Endothelial cell of umbilical vein (primary cell): ENCODE measurements around the gene RILPL1. TPM values are rescaled to one million over a fixed set of nuclear protein-coding genes. Genes with fewer than 3 reads are reported as not detected.

Source experiments
- BruUV-seq: library from RNA; stranded (reverse); fragments of 400-500 nt; replicated peaks from 2 replicates; lab custom pipeline; 2021; lab: Mats Ljungman, UMichigan
- CTCF ChIA-PET: fragments of 300-600, 350-600 bp; sonication (Branson Sonifier 250); formaldehyde crosslinking; loops from one replicate; lab custom pipeline; 2021; ENCODE audit warnings: antibody characterized with exemption, inconsistent platforms; lab: Charles Lee
- POLR2A ChIA-PET: fragments of 300-600, 350-600 bp; sonication (Branson Sonifier 250); formaldehyde crosslinking; loops from one replicate; lab custom pipeline; 2021; ENCODE audit warnings: antibody characterized with exemption, inconsistent platforms; lab: Charles Lee
- DNase-seq: peaks from one replicate; pipeline ENCODE4 v3.0.0-alpha.2; 2011; ENCODE audit warnings: low read depth, low spot score
- FAIRE-seq: peaks from 2 replicates; lab custom pipeline; 2011; peaks lifted over from hg19 to GRCh38; lab: Jason Lieb, UNC
- H2AFZ ChIP-seq: 2 replicates; pipeline ENCODE4 v1.6.0; 2012; ENCODE audit warnings: low read depth, low read length, control low read depth, inconsistent platforms
- H3K27ac ChIP-seq: 2 replicates; pipeline ENCODE4 v1.5.1; 2011; ENCODE audit warnings: low read depth, mild to moderate bottlenecking, control low read depth, low read length, moderate library complexity; ENCODE audit not compliant: insufficient read depth
- H3K27me3 ChIP-seq, 2 experiments: 2 replicates each; pipeline versions ENCODE4 v1.6.0 to v1.6.1; 2011; ENCODE audit warnings: low read length in 2 of 2, mixed read lengths in 1 of 2; ENCODE audit not compliant: control insufficient read depth in 2 of 2, insufficient read depth in 2 of 2
- H3K36me3 ChIP-seq, 2 experiments: 2 replicates in 1 of 2; 3 replicates in 1 of 2; pipeline ENCODE4 v1.5.1; 2011; ENCODE audit warnings: low read length in 2 of 2, mild to moderate bottlenecking in 1 of 2, moderate library complexity in 1 of 2; ENCODE audit not compliant: control insufficient read depth in 2 of 2, insufficient read depth in 2 of 2; ENCODE audit errors: extremely low read depth in 1 of 2
- H3K4me1 ChIP-seq: 3 replicates; pipeline ENCODE4 v1.5.1; 2011; ENCODE audit warnings: mild to moderate bottlenecking, low read length; ENCODE audit not compliant: control insufficient read depth, insufficient read depth; ENCODE audit errors: extremely low read depth
- H3K4me2 ChIP-seq: 2 replicates; pipeline ENCODE4 v1.6.1; 2011; ENCODE audit warnings: low read length, control low read depth, mixed read lengths; ENCODE audit not compliant: insufficient read depth
- H3K4me3 ChIP-seq, 3 experiments: fragments of 200-600 bp in 1 of 3; sonication (generic), shearing (Covaris generic) in 1 of 3; replicated peaks in 1 of 3; 2 replicates each; pipeline ENCODE4 v1.5.1; 2011 to 2016; ENCODE audit warnings: control low read depth in 3 of 3, low read length in 3 of 3, mild to moderate bottlenecking in 2 of 3, inconsistent platforms in 1 of 3, low read depth in 1 of 3, moderate library complexity in 1 of 3; ENCODE audit not compliant: insufficient read depth in 1 of 3
- H3K79me2 ChIP-seq: 2 replicates; pipeline ENCODE4 v1.6.0; 2012; ENCODE audit warnings: low read length, inconsistent platforms; ENCODE audit not compliant: control insufficient read depth, insufficient read depth
- H3K9ac ChIP-seq: replicated peaks from 2 replicates; pipeline ENCODE3; 2011; ENCODE audit warnings: low read length, control low read depth; ENCODE audit not compliant: insufficient read depth; ENCODE audit errors: extremely low read depth
- H3K9me1 ChIP-seq: replicated peaks from 3 replicates; pipeline ENCODE4 v1.6.0; 2011; ENCODE audit warnings: mild to moderate bottlenecking, low read length; ENCODE audit not compliant: control insufficient read depth, insufficient read depth; ENCODE audit errors: extremely low read depth
- H3K9me3 ChIP-seq: replicated peaks from 2 replicates; pipeline ENCODE4 v1.5.1; 2012; ENCODE audit warnings: low read length, inconsistent platforms; ENCODE audit not compliant: control insufficient read depth, insufficient read depth
- H4K20me1 ChIP-seq: replicated peaks from 2 replicates; pipeline ENCODE3; 2011; ENCODE audit warnings: mild to moderate bottlenecking, low read length; ENCODE audit not compliant: control insufficient read depth, insufficient read depth; ENCODE audit errors: extremely low read depth
- CTCF ChIP-seq, 2 donors: IDR thresholded peaks; 1 replicate in 1 of 2; 2 replicates in 1 of 2; pipeline ENCODE4 v1.5.1; 2011; ENCODE audit warnings: low read length in 2 of 2, mild to moderate bottlenecking in 2 of 2, moderate library complexity in 2 of 2, control low read depth in 1 of 2, inconsistent platforms in 1 of 2, low read depth in 1 of 2; ENCODE audit not compliant: insufficient read depth in 1 of 2; ENCODE audit errors: extremely low read depth in 1 of 2
- EZH2 ChIP-seq: IDR thresholded peaks from 2 replicates; pipeline ENCODE4 v1.6.1; 2012; ENCODE audit warnings: borderline replicate concordance, low read depth, mild to moderate bottlenecking, moderate library complexity, low read length, inconsistent platforms; ENCODE audit not compliant: severe bottlenecking
- FOS ChIP-seq: IDR thresholded peaks from 2 replicates; pipeline ENCODE4 v1.6.1; 2011; ENCODE audit warnings: mild to moderate bottlenecking, low read length, moderate library complexity, borderline replicate concordance; ENCODE audit not compliant: insufficient read depth
- GATA2 ChIP-seq: IDR thresholded peaks from 2 replicates; pipeline ENCODE4 v1.7.0; 2011; ENCODE audit warnings: low read depth, mild to moderate bottlenecking, moderate library complexity, mixed read lengths, low read length; ENCODE audit not compliant: insufficient read length, insufficient read depth
- JUN ChIP-seq: IDR thresholded peaks from 2 replicates; pipeline ENCODE4 v1.6.1; 2011; ENCODE audit warnings: borderline replicate concordance, low read depth; ENCODE audit not compliant: insufficient read length, insufficient read depth
- MYC ChIP-seq: IDR thresholded peaks from one replicate; pipeline ENCODE4 v1.6.1; 2011; ENCODE audit warnings: mild to moderate bottlenecking, low read depth, low read length
- POLR2A ChIP-seq: IDR thresholded peaks from 2 replicates; pipeline ENCODE4 v1.6.1; 2012; ENCODE audit warnings: low read depth, mild to moderate bottlenecking, control low read depth, low read length
- POLR2AphosphoS5 ChIP-seq: IDR thresholded peaks from 2 replicates; pipeline ENCODE4 v1.6.1; 2012; ENCODE audit warnings: low read depth, mild to moderate bottlenecking, control low read depth, low read length, moderate library complexity; ENCODE audit not compliant: insufficient read depth
- dilution Hi-C: fragments of 300-500 bp; cut with MboI; formaldehyde crosslinking; loops from one replicate; pipeline ENCODE4 v1.15.0; 2019; ENCODE audit warnings: low sequenced_read_pairs; ENCODE audit not compliant: extremely low pct_ligation_motif_present
- intact Hi-C: fragments of 100-400 bp; cut with micrococcal nuclease; formaldehyde crosslinking; loops from one replicate; pipeline ENCODE4 v1.10.0; 2022
- polyA plus RNA-seq, 4 experiments: library from polyadenylated mRNA; depleted of rRNA in 3 of 4; stranded (reverse) in 3 of 4; unstranded in 1 of 4; fragments of >200 nt; gene quantifications; 2 replicates each; pipeline versions ENCODE4 v1.2.1 to v1.2.3, GENCODE V29; 2011 to 2012; ENCODE audit warnings: missing spikeins in 1 of 4
- total RNA-seq: library from RNA; stranded (reverse); gene quantifications from 2 replicates; pipeline ENCODE4 v1.2.3, GENCODE V29; 2021
- TF ChIP-seq, protein P1 (sequence below): IDR thresholded peaks from 2 replicates; pipeline ENCODE4 v1.6.1; 2011; ENCODE audit not compliant: insufficient read depth, insufficient read length

Gene RILPL1
- total and polyA plus RNA-seq, 2 donors (not counting 3 experiments of a cell fraction or from before 2014, with no cell fraction given), result 30.4 to 34.3 TPM

DNA sequence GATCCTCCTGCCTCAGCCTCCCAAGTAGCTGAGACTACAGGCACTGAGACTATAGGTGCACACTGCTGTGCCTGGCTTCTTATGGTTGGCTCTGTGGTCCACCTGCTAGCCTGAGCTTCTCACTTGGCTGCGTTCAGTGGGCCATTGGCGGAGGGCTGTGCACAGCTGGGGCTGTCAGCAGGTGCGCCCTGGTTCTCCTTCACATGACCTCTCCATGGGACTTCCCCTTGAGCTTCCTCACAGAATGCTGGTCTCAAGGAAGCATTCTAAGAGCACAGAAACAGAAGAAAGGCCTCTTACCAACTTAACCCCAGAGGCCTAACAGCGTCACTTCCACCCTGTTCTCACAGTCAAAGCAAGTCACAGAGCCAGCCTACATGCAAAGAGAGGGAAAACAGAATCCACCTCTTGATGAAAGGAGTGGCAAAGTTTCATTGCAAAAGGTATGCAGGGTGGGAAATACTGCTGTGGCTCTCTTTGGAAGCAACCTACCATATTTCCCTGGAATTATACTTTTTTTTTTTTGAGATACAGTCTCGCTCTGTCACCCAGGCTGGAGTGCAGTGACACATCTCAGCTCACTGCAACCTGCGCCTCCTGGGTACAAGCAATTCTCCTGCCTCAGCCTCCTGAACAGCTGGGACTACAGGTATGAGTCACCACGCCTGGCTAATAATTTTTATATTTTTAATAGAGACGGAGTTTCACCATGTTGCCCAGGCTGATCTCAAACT lies 106.3 kb downstream of the RILPL1 start:
- no peak for TF ChIP-seq FOS
- TF ChIP-seq GATA2, result no peak
- TF ChIP-seq MYC, result no peak
- no peak for TF ChIP-seq EZH2
- Histone ChIP-seq H3K9me1 (no peaks in the 10 kb centered on the region), H3K9me3 (no peaks in the 10 kb centered on the region), H4K20me1 (no peaks in the 10 kb centered on the region), H3K36me3 (peaks cover 0 to 4% of the 10 kb centered on the region in 2 experiments), H3K27me3 (no peaks in the 10 kb centered on the region), H3K79me2 (no peaks in the 10 kb centered on the region), H3K4me2 (no peak overlapping the region), H2AFZ (no peak overlapping the region), H3K4me3 (no peak overlapping the region), H3K4me1 (no peaks in the 10 kb centered on the region), H3K27ac (no peak overlapping the region), H3K9ac (no peak overlapping the region)
- POLR2A ChIA-PET, result no interaction called here
- CTCF ChIA-PET, result interaction anchor here (0.5 kb wide), 1 partner anchor 9 kb away, joined by 3 read pairs; no protein-coding TSS in a partner anchor
- no TSS peak for BruUV-seq
- FAIRE-seq (no peak), DNase-seq (no peak)
- intact Hi-C loops (no loop called here), dilution Hi-C loops (no loop called here)

DNA sequence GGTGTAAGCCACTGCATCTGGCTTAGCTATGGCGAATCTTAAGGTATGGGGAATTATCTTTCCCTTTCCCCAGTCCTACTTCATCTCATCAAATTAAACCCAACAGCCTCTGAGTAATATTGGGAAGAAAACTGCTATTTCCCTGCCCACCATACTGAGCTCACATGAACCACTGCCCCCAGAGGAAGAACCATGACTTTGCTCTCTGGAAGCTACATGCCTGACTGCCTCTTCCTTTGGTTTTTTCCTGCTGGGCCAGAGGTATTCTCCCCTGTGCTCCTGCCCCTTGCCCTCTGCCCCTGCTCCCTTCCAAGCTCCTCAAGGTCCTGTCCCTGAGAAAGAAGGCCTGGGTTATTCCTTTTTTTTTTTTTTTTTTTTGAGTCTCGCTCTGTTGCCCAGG lies 112.2 kb downstream of the RILPL1 start:
- POLR2A ChIA-PET, result interaction anchor here (0.6 kb wide), 1 partner anchor 10 kb away, joined by 3 read pairs; no protein-coding TSS in a partner anchor
- Histone ChIP-seq H2AFZ (no peak overlapping the region), H3K79me2 (no peaks in the 10 kb centered on the region), H3K9me1 (no peaks in the 10 kb centered on the region), H3K4me3 (no peak overlapping the region), H4K20me1 (no peaks in the 10 kb centered on the region), H3K36me3 (peaks cover 0 to 2% of the 10 kb centered on the region in 2 experiments), H3K27ac (no peak overlapping the region), H3K27me3 (no peaks in the 10 kb centered on the region), H3K4me1 (no peaks in the 10 kb centered on the region), H3K9me3 (no peaks in the 10 kb centered on the region), H3K4me2 (no peak overlapping the region), H3K9ac (no peak overlapping the region)
- BruUV-seq, result no TSS peak
- DNase-seq (no peak), FAIRE-seq (no peak)
- TF ChIP-seq JUN, result no peak
- TF ChIP-seq POLR2A, result no peak
- TF ChIP-seq CTCF (IDR thresholded peaks at IDR 0.05; ENCODE audit: extremely low read depth in 1 of 2, insufficient read depth in 1 of 2, low read depth in 1 of 2, low read length in 2 of 2), result no peak
- TF ChIP-seq FOS, result no peak
- TF ChIP-seq GATA2, result no peak
- TF ChIP-seq POLR2AphosphoS5, result no peak
- TF ChIP-seq MYC, result no peak
- no peak for TF ChIP-seq EZH2
- TF ChIP-seq, protein P1, sequence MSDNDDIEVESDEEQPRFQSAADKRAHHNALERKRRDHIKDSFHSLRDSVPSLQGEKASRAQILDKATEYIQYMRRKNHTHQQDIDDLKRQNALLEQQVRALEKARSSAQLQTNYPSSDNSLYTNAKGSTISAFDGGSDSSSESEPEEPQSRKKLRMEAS, result no peak
- dilution Hi-C loops, result no loop called here
- CTCF ChIA-PET, result interaction anchor here (0.9 to 1.3 kb wide), 5 partner anchors 11 to 73 kb away, joined by 3 to 4 read pairs (median 3); no protein-coding TSS in a partner anchor
- intact Hi-C loops, result no loop called here
